B cell (primary cell): Measurements from ENCODE around the gene RIN3. TPM values are rescaled to one million over a fixed set of nuclear protein-coding genes. Genes with fewer than 3 reads are reported as not detected.

Experiments used
- ATAC-seq: fragments of 200-7000 bp; cut with Tn5 transposase; one replicate; pipeline ENCODE4 v1.10.0; 2021; ENCODE audit warnings: low read depth, mild to moderate bottlenecking, moderate number of reproducible peaks, moderate library complexity
- CTCF ChIA-PET: fragments of 350-600 bp; sonication (Branson Sonifier 250); formaldehyde crosslinking; loops from one replicate; lab custom pipeline; 2021; ENCODE audit warnings: antibody characterized with exemption, inconsistent platforms; lab: Charles Lee
- POLR2A ChIA-PET: fragments of 350-600 bp; sonication (Branson Sonifier 250); formaldehyde crosslinking; loops from one replicate; lab custom pipeline; 2021; ENCODE audit warnings: antibody characterized with exemption; lab: Charles Lee
- DNase-seq: peaks from one replicate; pipeline ENCODE4 v3.0.0; 2013
- H2AFZ ChIP-seq: 2 replicates; pipeline ENCODE4 v1.6.1; 2012; ENCODE audit warnings: mild to moderate bottlenecking, low read depth, low read length; ENCODE audit not compliant: insufficient read depth, poor library complexity, severe bottlenecking
- H3K27ac ChIP-seq, 2 donors: 1 replicate in 1 of 2; 2 replicates in 1 of 2; pipeline ENCODE4 v1.5.1; 2012 to 2013; ENCODE audit warnings: low read length in 2 of 2, mild to moderate bottlenecking in 2 of 2, moderate library complexity in 1 of 2
- H3K27me3 ChIP-seq, 4 experiments: fragments of 200-600 bp in 1 of 4; sonication (generic) in 1 of 4; replicated peaks in 1 of 4; 1 replicate in 2 of 4; 2 replicates in 2 of 4; pipeline versions ENCODE4 v1.6.1 to v1.7.0; 2013 to 2016; ENCODE audit warnings: low read length in 3 of 4, mild to moderate bottlenecking in 2 of 4, mixed read lengths in 1 of 4, moderate library complexity in 1 of 4; ENCODE audit not compliant: insufficient read depth in 4 of 4, control insufficient read depth in 3 of 4; ENCODE audit errors: control extremely low read depth in 1 of 4
- H3K36me3 ChIP-seq, 2 experiments: replicated peaks in 1 of 2; 1 replicate in 1 of 2; 2 replicates in 1 of 2; pipeline versions ENCODE4 v1.6.1 to v1.7.1; 2013; ENCODE audit warnings: low read length in 1 of 2; ENCODE audit not compliant: insufficient read depth in 2 of 2, control insufficient read depth in 1 of 2; ENCODE audit errors: control extremely low read depth in 1 of 2, extremely low read depth in 1 of 2
- H3K4me1 ChIP-seq, 2 donors: fragments of 200-600 bp in 1 of 2; sonication (generic) in 1 of 2; 1 replicate in 1 of 2; 2 replicates in 1 of 2; pipeline versions ENCODE4 v1.5.1 to v1.6.1; 2013 to 2017; ENCODE audit warnings: low read length in 2 of 2; ENCODE audit not compliant: control insufficient read depth in 2 of 2, insufficient read depth in 2 of 2
- H3K4me2 ChIP-seq: replicated peaks from 2 replicates; pipeline ENCODE3; 2012; ENCODE audit warnings: mild to moderate bottlenecking, low read depth, low read length; ENCODE audit not compliant: poor library complexity, severe bottlenecking
- H3K4me3 ChIP-seq, 5 experiments: fragments of 200-600 bp in 1 of 5; sonication (generic) in 1 of 5; 1 replicate in 3 of 5; 2 replicates in 2 of 5; pipeline versions ENCODE4 v1.5.1 to v1.7.0; 2011 to 2016; ENCODE audit warnings: low read length in 4 of 5, mild to moderate bottlenecking in 4 of 5, low read depth in 2 of 5, control low read depth in 1 of 5, moderate library complexity in 1 of 5; ENCODE audit not compliant: insufficient read depth in 1 of 5; ENCODE audit errors: control extremely low read depth in 1 of 5, extremely low read depth in 1 of 5
- H3K79me2 ChIP-seq: fragments of 200-600 bp; sonication (generic); one replicate; pipeline ENCODE4 v1.6.0; 2016; ENCODE audit warnings: low read length; ENCODE audit not compliant: control insufficient read depth, insufficient read depth
- H3K9ac ChIP-seq: fragments of 200-600 bp; sonication (generic); 2 replicates; pipeline ENCODE4 v1.6.1; 2017; ENCODE audit warnings: mild to moderate bottlenecking, low read length, moderate library complexity
- H3K9me3 ChIP-seq, 3 donors: one replicate each; pipeline versions ENCODE4 v1.6.1 to v1.7.1; 2013; ENCODE audit warnings: low read length in 2 of 3; ENCODE audit not compliant: control insufficient read depth in 2 of 3, insufficient read depth in 1 of 3; ENCODE audit errors: control extremely low read depth in 1 of 3
- H4K20me1 ChIP-seq: 2 replicates; pipeline ENCODE4 v1.6.0; 2012; ENCODE audit warnings: mild to moderate bottlenecking, low read length; ENCODE audit not compliant: insufficient read depth, control insufficient read depth, poor library complexity, severe bottlenecking
- H3K27ac Mint-ChIP-seq: one replicate; pipeline ENCODE4 v1.8.0; 2021; ENCODE audit warnings: mixed read lengths
- H3K27me3 Mint-ChIP-seq: one replicate; pipeline ENCODE4 v1.8.0; 2021; ENCODE audit warnings: mixed read lengths
- H3K4me1 Mint-ChIP-seq: one replicate; pipeline ENCODE4 v1.8.0; 2021; ENCODE audit warnings: mixed read lengths
- H3K4me3 Mint-ChIP-seq: one replicate; pipeline ENCODE4 v1.8.0; 2021; ENCODE audit warnings: mixed read lengths
- H3K9me3 Mint-ChIP-seq: one replicate; pipeline ENCODE4 v1.8.0; 2022; ENCODE audit warnings: mixed read lengths; ENCODE audit not compliant: insufficient read depth
- CTCF ChIP-seq: fragments of 200-600 bp; IDR thresholded peaks from one replicate; pipeline ENCODE4 v1.8.0; 2022; ENCODE audit warnings: antibody characterized with exemption, mild to moderate bottlenecking
- EZH2 ChIP-seq: IDR thresholded peaks from 2 replicates; pipeline ENCODE4 v1.6.1; 2012; ENCODE audit warnings: borderline replicate concordance, low read depth, mild to moderate bottlenecking, moderate library complexity, low read length; ENCODE audit not compliant: insufficient read depth, poor library complexity, severe bottlenecking
- WGBS: methylation state at CpG from one replicate; pipeline ENCODE4 v1.1.5; 2013; ENCODE audit warnings: missing lambda C conversion rate; ENCODE audit not compliant: insufficient coverage; 5-methylcytosine and 5-hydroxymethylcytosine counted together
- intact Hi-C: fragments of 100-400 bp; cut with micrococcal nuclease; formaldehyde crosslinking; loops from one replicate; pipeline ENCODE4 v1.10.0; 2022
- polyA plus RNA-seq: library from polyadenylated mRNA; depleted of rRNA; stranded (reverse); fragments of >200 nt; gene quantifications from 2 replicates; pipeline ENCODE4 v1.2.3, GENCODE V29; 2012
- total RNA-seq, 2 donors: library from RNA; stranded (reverse); fragments of 120-200 nt in 1 of 2; gene quantifications; 1 replicate in 1 of 2; 2 replicates in 1 of 2; pipeline versions ENCODE4 v1.2.3 to v1.2.4, GENCODE V29; 2013 to 2022

RIN3 gene
- total and polyA plus RNA-seq, 2 donors (not counting 1 experiment from before 2014, with no cell fraction given) = 62.1 to 123 TPM

- Histone ChIP-seq H4K20me1 (no peaks in the 10 kb centered on the region), H3K36me3 (no peaks in the 10 kb centered on the region), H3K4me3 (no peak overlapping the region), H3K27ac (no peak overlapping the region), H3K9me3 (peaks cover 3 to 18% (median 16%) of the 10 kb centered on the region in 3 donors), H3K9ac (no peak overlapping the region), H2AFZ (no peak overlapping the region), H3K79me2 (peaks cover 17% of the 10 kb centered on the region), H3K4me2 (no peak overlapping the region), H3K27me3 (no peaks in the 10 kb centered on the region), H3K4me1 (peaks cover 46 to 55% of the 10 kb centered on the region in 2 donors)
- ChIA-PET CTCF (interaction anchor here (1.3 to 2.5 kb wide), 3 partner anchors 71 to 104 kb away, joined by 3 to 18 read pairs (median 6); no protein-coding TSS in a partner anchor), POLR2A (no interaction called here)
- no peak for TF ChIP-seq CTCF
- ATAC-seq (no peak), DNase-seq (no peak)
- H3K27me3 Mint-ChIP-seq = no peaks in the 10 kb centered on the region
- H3K4me1 Mint-ChIP-seq = peaks cover 64% of the 10 kb centered on the region
- intact Hi-C loops = loop anchor here (10.0 kb wide), 3 partner anchors 56 to 486 kb away; partner anchors contain the start of genes CPSF2 and NDUFB1
- WGBS = 96% methylated on average over 5 of the region's 7 CpGs
- H3K4me3 Mint-ChIP-seq = no peak overlapping the region
- peak overlapping the region; percentile 59 for H3K27ac Mint-ChIP-seq
- no peaks in the 10 kb centered on the region for H3K9me3 Mint-ChIP-seq
These were observed 97.3 kb downstream of the RIN3 start for GRCh38 chr14:92610849-92611271.

GRCh38 chr14:92613008-92613658 lies 99.6 kb downstream of the RIN3 start:
- TF ChIP-seq EZH2 = no peak
- TF ChIP-seq CTCF = peak; percentile 79
- H3K9me3 Mint-ChIP-seq = no peaks in the 10 kb centered on the region
- peaks cover 55 to 67% of the 10 kb centered on the region in 2 donors for H3K4me1 ChIP-seq
- no peaks in the 10 kb centered on the region for H3K27me3 Mint-ChIP-seq
- no peaks in the 10 kb centered on the region for H3K27me3 ChIP-seq
- H3K27ac ChIP-seq = peak overlapping the region in 1 of 2 donors; percentile 65
- ATAC-seq (no peak), DNase-seq (peak; percentile 68)
- H3K27ac Mint-ChIP-seq = peak overlapping the region; percentile 70
- peak overlapping the region; percentile 57 for H3K4me2 ChIP-seq
- WGBS = 37% methylated on average over 3 of the region's 11 CpGs
- no peak overlapping the region for H2AFZ ChIP-seq
- peak overlapping the region; percentile 69 for H3K4me3 Mint-ChIP-seq
- H3K4me3 ChIP-seq = no peak overlapping the region
- ChIA-PET POLR2A (interaction anchor here (1.2 to 3.7 kb wide), 3 partner anchors 38 to 64 kb away, joined by 3 to 15 read pairs (median 7); no protein-coding TSS in a partner anchor), CTCF (interaction anchor here (0.6 to 5.4 kb wide), 32 partner anchors 9 to 99 kb away, joined by 3 to 68 read pairs (median 4); no protein-coding TSS in a partner anchor)
- H3K36me3 ChIP-seq = no peaks in the 10 kb centered on the region
- peaks cover 17% of the 10 kb centered on the region for H3K79me2 ChIP-seq
- peaks cover 73% of the 10 kb centered on the region for H3K4me1 Mint-ChIP-seq
- intact Hi-C loops = loop anchor here (10.0 kb wide), 3 partner anchors 58 to 488 kb away; partner anchors contain the start of genes CPSF2 and NDUFB1
- no peaks in the 10 kb centered on the region for H4K20me1 ChIP-seq
- no peak overlapping the region for H3K9ac ChIP-seq
- peaks cover 0 to 11% (median under 1%) of the 10 kb centered on the region in 3 donors for H3K9me3 ChIP-seq
